Left lung (tissue), 10 donors: ENCODE data around the gene PANX1. TPM values are rescaled to one million over a fixed set of nuclear protein-coding genes. Genes with fewer than 3 reads are reported as not detected.

ENCODE experiments used
- ATAC-seq: fragments of 200-7000 bp; cut with Tn5 transposase; one replicate; pipeline ENCODE4 v1.9.1; 2020; ENCODE audit warnings: moderate library complexity
- DNase-seq, 4 donors: peaks; one replicate each; pipeline ENCODE4 v3.0.0-alpha.2; 2013 to 2020
- H3K27ac ChIP-seq, 2 donors: fragments of 200-600 bp; sonication (generic) in 1 of 2; one replicate each; pipeline versions ENCODE4 v1.5.0 to v1.8.0; 2020 to 2021
- H3K27me3 ChIP-seq, 2 donors: fragments of 200-600 bp; sonication (generic) in 1 of 2; one replicate each; pipeline versions ENCODE4 v1.5.0 to v1.8.0; 2020 to 2021
- H3K36me3 ChIP-seq, 2 donors: fragments of 200-600 bp; sonication (generic) in 1 of 2; one replicate each; pipeline versions ENCODE4 v1.5.0 to v1.8.0; 2020 to 2021
- H3K4me1 ChIP-seq, 2 donors: fragments of 200-600 bp; one replicate each; pipeline ENCODE4 v1.8.0; 2021
- H3K4me3 ChIP-seq, 2 donors: fragments of 200-600 bp; sonication (generic) in 1 of 2; one replicate each; pipeline versions ENCODE4 v1.5.0 to v1.8.0; 2020 to 2021; ENCODE audit warnings: mild to moderate bottlenecking in 1 of 2
- H3K9me3 ChIP-seq, 2 donors: fragments of 200-600 bp; sonication (generic) in 1 of 2; one replicate each; pipeline versions ENCODE4 v1.5.0 to v1.8.0; 2020 to 2021
- CTCF ChIP-seq, 2 donors: fragments of 200-600 bp; sonication (generic) in 1 of 2; IDR thresholded peaks; one replicate each; pipeline versions ENCODE4 v1.5.0 to v1.8.0; 2021; ENCODE audit warnings: antibody characterized with exemption in 2 of 2
- intact Hi-C, 2 donors: fragments of 100-400 bp; cut with DNase I; formaldehyde crosslinking; loops; one replicate each; pipeline versions ENCODE4 v1.11.2 to v1.14.2; 2022
- polyA plus RNA-seq, 6 donors: library from polyadenylated mRNA; unstranded; fragments of 120-200 nt; gene quantifications; one replicate each; pipeline ENCODE4 v1.2.1, GENCODE V29; 2013; ENCODE audit not compliant: insufficient read length in 6 of 6
- total RNA-seq, 2 donors: library from RNA; stranded (reverse); fragmentation: NEBNext Ultra II Directional; extraction: Animal tissue kit (Norgen Biotek cat#: 25700); gene quantifications; one replicate each; pipeline ENCODE4 v1.2.1, GENCODE V29; 2021
- donor health status: DM: no; HTN: yes; CAD: no.
- donor health status: DM: no; HTN: no; CAD: no.

PANX1 gene
- total and polyA plus RNA-seq, 8 donors, result 21.1 to 36.8 (median 27.3) TPM

GRCh38 chr11:94150704-94151685 lies 22.4 kb downstream of the PANX1 start:
- Histone ChIP-seq H3K27me3 (no peaks in the 10 kb centered on the region), H3K27ac (peak overlapping the region in 1 of 2 donors; percentile 45), H3K4me3 (no peak overlapping the region), H3K9me3 (no peaks in the 10 kb centered on the region), H3K36me3 (peaks cover 0 to under 1% of the 10 kb centered on the region in 2 donors), H3K4me1 (peaks cover 13 to 65% of the 10 kb centered on the region in 2 donors)
- intact Hi-C loops, result no loop called here
- TF ChIP-seq CTCF (IDR thresholded peaks at IDR 0.05), result no peak
- DNase-seq (peak in 1 of 4 donors; percentile 23), ATAC-seq (peak; percentile 44)

DNA sequence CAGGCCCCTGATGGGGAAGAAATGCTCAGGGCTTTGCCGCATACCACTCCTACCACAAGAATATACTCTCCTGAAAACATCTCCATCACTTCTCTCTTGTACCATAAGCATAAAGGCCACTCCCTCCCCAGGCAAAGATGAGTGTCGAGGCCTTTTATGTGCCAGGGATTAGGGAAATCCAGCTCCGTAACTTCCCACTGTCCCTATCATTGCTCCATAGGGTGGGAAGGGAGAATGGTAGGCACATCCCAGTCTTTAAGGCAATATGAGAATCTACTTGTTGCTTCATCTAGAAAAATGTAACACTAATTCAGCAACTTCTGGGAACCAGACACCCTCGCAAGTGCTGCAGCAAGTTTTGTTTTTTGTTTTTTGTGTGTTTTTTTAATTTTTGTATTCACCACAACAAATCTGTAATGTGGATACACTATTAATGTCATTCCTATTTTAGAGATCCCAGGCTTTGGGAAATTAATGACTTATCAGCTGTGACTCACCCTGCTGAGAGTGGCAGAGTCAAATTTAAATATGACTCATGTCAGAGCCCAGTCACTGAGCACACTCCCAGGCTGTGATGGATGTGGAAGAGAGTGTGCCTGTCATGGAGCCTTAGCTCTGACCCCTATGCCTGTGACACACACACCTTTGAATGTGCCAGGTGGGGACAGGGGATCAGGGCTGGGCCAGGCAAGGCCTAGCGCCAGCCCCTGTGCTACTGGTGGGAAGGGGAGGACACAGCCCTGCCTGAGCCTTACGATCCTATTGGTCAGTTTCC lies 23.4 kb downstream of the PANX1 start:
- no peaks in the 10 kb centered on the region for H3K9me3 ChIP-seq
- DNase-seq, result peak in 1 of 4 donors; percentile 62
- H3K4me1 ChIP-seq, result peaks cover 13 to 55% of the 10 kb centered on the region in 2 donors
- peaks cover 0 to 6% of the 10 kb centered on the region in 2 donors for H3K36me3 ChIP-seq
- ATAC-seq, result peak; percentile 97
- no peak for TF ChIP-seq CTCF (IDR thresholded peaks at IDR 0.05)
- peak overlapping the region in 1 of 2 donors; percentile 45 for H3K27ac ChIP-seq
- intact Hi-C loops, result no loop called here
- no peak overlapping the region for H3K4me3 ChIP-seq
- no peaks in the 10 kb centered on the region for H3K27me3 ChIP-seq

GRCh38 chr11:94152678-94153065 lies 24.0 kb downstream of the PANX1 start:
- peaks cover 13 to 49% of the 10 kb centered on the region in 2 donors for H3K4me1 ChIP-seq
- H3K4me3 ChIP-seq, result no peak overlapping the region
- H3K27ac ChIP-seq, result peak overlapping the region in 1 of 2 donors; percentile 13
- peaks cover 0 to 6% of the 10 kb centered on the region in 2 donors for H3K36me3 ChIP-seq
- intact Hi-C loops, result no loop called here
- no peak for TF ChIP-seq CTCF (IDR thresholded peaks at IDR 0.05)
- no peaks in the 10 kb centered on the region for H3K9me3 ChIP-seq
- no peak for ATAC-seq
- no peaks in the 10 kb centered on the region for H3K27me3 ChIP-seq
- DNase-seq, result no peak

GRCh38 chr11:94153320-94153719 lies 24.7 kb downstream of the PANX1 start:
- DNase-seq (no peak), ATAC-seq (no peak)
- peaks cover 13 to 48% of the 10 kb centered on the region in 2 donors for H3K4me1 ChIP-seq
- peaks cover 0 to 6% of the 10 kb centered on the region in 2 donors for H3K36me3 ChIP-seq
- H3K4me3 ChIP-seq, result no peak overlapping the region
- intact Hi-C loops, result no loop called here
- no peaks in the 10 kb centered on the region for H3K27me3 ChIP-seq
- H3K27ac ChIP-seq, result no peak overlapping the region
- no peak for TF ChIP-seq CTCF (IDR thresholded peaks at IDR 0.05)
- H3K9me3 ChIP-seq, result no peaks in the 10 kb centered on the region
